Effector CD8-positive, alpha-beta T cell (primary cell): Measurements from ENCODE around the gene ARRDC2.
"Not testable (repeated sequence)": the region's sequence is repeated elsewhere in the genome, so short reads cannot be mapped to it uniquely, and the experiment has no call there.

Experiments used
- DNase-seq: peaks from one replicate; lab custom pipeline; 2025; lab: John Stamatoyannopoulos, UW

The ARRDC2 gene

DNA sequence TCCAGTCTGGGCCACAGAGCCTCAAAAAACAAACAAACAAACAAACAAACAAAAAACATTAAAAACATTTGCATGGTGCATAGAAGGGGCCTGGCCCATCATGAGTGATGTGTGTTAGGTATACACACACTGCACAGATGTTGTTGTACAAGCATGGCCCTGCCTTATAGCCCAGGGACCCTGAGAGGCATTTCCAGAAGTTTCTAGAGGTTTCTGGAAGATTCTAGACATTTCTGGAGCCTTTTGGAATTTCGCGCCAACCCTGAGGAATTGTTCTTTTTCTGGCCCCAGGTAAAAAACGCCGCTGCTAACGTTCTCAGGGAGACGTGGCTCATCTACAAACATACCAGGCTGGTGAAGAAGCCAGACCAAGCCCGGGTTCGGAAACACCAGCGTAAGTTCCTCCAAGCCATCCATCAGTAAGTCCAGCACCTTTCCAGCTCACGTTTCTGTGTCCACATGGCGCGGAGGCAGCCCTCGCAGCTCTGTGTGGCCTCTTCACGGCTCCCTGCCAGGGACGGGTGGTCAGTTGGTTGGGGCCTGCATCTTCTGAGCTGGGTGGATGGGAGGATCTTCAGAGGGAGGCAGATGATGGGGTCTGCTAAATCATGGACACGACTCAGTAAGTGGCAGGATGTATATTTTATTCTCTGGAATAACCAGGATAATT lies 18.4 kb upstream of the ARRDC2 start:
- no peak for DNase-seq

DNA sequence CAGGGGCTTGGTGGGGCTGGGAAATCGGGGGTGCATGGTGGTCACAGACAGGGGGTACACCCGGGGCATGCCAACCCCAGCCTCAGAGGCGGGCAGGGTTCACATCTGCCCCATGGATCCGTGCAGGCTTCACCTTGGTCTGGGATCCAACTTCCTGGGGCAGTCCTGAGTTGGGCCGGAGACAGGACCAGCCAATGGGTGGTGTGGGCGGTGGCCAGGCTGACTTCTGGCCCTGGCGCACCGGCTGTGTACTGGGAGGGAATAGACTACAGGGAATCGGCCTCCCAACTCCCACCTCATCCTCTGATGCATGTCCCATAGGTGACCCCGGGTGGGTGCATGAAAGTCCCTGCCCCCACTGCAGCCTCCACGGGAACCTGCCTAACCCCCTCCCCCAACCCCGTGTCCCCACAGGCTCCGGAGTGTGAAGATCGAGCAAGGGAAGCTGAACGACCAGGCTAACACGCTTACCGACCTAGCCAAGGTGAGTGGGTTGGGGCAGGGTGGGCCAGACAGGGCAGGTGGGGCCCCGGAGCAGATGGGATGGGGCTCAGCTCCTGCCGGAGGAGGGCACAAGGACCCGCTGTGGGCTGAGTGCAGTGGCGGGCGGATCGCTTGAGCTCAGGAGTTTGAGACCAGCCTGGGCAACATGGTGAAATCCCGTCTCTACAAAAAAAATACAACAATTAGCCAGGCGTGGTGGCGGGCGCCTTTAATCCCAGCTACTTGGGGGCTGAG lies 14.7 kb upstream of the ARRDC2 start:
- DNase-seq: no peak

DNA sequence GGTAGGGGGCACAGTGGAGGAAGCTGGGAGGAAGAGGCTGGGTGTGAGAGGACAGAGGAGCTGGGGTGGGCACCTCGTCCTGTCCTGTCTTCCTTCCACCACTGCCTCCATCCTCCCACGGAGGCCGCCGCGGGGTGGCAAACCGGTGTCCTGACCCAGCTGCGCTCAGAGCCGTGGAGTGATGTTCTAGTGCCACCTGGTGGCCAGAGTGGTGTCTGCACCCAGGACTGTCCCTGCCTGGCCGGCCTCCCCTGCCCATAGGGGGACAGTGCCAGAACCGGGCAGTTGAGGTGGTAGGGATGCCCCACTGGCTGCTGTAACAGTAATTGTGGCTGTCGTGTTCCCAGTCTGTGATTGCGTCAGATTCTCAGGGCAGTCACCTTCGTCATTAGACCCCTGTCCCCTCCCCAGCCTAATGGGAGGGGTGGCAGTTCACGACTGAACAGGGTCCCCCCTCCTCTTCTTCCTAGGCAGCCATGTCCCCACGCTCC lies 11.1 kb upstream of the ARRDC2 start:
- peak; percentile 83 for DNase-seq

DNA sequence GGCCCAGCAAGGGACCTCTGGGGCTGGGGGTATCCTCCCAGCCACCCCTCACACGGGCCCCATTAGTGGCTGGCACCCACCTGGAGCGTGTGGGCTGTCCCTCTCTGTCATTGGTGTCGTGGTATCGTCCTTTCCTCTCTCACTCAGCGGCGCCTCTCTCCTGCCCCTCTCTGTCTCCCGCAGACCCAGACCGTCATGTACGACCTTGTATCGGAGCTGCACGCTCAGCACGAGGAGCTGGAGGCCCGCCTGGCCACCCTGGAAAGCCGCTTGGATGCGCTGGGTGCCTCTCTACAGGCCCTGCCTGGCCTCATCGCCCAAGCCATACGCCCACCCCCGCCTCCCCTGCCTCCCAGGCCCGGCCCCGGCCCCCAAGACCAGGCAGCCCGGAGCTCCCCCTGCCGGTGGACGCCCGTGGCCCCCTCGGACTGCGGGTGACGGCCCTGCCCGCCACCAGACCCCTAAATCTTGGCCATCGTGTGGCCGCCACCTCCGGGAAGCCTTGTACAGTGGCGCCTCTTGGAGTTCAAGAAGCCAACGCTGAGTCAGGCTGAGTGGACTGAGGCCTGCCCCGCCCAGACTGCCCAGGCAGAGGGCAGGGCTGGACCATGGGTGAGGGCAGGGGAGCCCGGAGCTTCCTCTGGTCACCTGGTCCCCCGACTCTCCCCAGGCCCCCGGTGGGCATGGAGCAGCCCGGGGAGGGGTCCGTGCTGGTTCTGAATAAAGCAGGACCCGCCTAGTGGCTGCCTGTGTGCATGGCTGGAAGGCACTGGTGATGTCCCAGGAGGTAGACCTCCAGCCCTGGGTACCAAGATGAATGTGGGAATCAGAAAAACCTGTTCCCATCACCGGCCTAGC lies 9.8 kb upstream of the ARRDC2 start:
- DNase-seq: no peak

DNA sequence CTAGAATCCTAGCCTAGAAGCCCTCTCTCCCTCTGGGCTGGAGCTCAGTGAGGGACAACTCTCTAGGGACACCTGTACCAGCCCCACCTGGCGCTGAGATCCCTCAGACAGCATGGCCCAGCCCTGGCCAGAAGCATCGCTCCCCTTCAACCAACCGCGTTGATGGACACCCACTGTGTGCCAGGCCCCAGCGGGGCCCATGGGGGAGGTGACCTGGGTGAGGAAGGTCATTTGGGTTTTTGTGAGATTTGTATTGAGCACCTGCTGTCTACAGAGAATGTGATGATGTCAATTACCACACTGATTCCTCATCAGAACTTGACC lies 9.2 kb upstream of the ARRDC2 start:
- DNase-seq: no peak

DNA sequence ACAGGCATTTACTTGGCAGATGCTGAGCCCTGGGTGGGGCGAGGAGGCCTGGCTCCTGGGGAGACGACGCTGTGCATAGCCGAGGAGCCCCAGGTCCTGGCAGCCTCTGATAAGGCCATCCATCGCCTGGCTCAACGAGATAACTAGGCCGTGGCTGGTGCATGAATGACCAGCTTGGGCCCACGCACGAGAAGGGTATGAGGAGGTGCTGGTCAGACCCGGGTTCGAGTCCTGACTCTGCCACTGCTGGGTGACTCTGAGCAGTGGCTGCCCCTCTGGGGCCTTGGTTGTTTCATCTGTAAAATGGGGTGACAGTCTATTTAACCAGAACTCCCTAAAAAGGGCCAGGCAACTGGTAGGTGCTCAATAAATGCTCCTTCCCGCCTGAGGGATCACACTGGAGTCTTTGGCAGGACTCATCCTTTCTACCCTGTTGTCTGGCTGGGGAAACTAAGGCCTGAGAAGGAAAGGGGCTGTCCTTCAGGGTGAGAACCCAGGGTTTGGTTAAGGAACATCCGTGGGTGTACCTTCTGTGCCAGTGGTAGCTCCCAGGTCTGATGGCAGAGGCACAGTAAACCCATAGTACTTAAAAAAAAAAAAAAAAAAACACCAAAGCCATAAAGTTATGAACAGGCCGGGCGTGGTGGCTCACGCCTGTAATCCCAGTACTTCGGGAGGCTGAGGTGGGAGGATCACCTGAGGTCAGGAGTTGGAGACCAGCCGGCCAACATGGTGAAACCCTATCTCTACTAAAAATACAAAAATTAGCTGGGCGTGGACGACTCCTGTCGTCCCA lies 8.1 kb upstream of the ARRDC2 start:
- DNase-seq: no peak

DNA sequence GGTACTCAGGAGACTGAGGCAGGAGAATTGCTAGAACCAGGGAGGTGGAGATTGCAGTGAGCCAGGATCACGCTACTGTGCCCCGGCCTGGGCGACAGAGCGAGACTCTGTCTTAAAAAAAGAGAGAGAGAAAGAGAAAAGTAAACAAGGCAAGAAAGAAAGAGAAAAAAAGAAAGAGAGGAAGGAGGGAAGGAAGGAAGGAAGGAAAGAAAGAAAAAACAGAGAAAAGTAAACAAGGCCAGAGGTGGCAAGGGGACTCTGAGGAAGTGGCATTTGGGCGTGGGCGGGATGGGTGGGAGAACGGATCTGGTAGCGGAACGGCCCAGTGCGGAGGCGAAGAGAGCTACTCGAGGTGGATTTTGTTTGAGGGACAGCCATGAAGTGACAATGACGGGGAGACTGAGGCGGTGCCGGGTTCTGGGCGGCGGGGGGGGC lies 7.5 kb upstream of the ARRDC2 start:
- DNase-seq: no peak

DNA sequence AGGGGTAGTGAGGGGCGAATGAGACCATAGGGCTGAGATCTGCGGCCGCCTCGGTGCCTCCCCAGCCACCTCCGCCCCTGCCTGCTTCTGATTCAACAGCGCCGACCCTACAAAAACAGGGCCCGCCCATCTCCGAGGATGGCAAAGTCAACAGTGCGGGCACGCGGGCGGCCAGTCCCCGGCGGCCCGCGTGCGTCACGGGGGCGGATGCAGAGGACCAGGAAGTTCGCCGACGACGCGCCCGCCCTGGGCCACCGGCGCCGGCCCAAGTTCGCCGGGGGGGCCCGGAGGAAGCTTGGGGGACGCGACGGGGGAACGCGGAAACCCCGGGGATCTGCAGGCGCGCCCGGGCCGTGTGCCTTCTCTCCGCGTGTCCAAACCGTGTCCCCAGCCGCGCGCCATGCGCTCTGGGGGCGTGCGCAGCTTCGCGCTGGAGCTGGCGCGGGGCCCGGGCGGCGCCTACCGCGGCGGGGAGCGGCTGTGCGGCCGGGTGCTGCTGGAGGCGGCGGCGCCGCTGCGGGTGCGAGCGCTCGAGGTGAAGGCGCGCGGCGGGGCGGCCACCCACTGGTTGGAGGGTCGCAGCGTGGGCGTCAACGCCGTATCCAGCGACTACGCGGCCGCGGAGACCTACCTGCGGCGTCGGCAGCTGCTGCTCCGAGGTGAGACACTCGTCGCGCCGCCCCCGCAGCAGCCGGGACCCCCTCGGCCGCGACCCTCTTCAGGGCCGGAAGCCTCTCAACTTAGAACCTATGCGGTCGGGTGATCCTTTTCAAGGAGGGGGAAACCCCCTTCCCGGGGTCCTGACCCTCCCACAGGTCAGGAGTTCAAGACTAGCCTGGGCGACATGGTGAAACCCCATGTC lies 6.8 kb upstream of the ARRDC2 start:
- DNase-seq: peak; percentile 84

DNA sequence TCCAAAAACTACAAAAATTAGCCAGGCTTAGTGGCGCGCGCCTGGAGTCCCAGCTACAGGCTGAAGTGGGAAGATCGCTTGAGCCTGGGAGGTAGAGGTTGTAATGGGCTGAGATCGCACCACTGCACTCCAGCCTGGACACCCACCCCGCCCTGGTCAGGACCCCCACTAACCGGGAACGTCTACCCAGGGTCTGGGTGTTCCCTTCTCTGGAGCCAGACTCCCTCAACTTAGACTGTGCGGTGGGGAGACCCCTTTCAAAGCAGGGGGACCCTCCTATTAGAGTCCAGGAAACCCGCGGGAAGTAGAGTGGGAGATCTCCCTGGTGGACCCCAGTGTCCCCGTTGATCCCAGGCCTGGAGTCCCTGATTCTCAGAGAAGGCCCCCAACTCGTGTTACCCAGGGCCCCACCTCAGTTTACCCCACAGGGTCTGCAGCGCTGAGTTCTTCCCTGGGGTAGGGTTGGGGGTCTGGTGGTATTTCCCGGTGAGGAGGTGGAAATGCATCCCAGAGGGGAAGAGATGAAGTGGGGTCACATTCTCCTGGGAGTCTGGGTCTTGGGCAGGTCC lies 6.1 kb upstream of the ARRDC2 start:
- no peak for DNase-seq

DNA sequence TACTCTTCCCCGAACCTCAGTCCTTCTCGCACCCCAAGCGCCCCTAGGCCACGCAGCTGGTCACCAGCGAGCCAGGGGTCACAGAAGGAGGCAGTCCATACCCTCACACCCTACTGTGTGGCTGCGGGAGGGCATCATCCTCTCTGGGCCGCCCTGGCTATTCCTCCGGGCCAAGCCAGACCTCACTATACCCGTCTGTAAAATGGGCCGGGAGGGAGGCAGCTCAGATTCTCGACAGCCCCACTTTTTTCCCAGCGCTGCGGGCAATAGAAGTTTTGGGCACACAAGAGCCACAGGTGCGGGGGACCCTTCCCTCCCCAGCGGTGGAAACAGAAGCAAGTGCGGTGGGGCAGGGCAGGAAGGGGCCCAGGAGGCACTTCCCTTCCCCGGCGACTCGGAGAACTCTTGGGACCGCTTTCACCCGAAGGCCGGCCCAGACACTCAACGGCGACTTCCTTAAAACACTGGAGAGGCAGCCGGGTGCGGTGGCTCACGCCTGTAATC lies 5.6 kb upstream of the ARRDC2 start:
- no peak for DNase-seq

DNA sequence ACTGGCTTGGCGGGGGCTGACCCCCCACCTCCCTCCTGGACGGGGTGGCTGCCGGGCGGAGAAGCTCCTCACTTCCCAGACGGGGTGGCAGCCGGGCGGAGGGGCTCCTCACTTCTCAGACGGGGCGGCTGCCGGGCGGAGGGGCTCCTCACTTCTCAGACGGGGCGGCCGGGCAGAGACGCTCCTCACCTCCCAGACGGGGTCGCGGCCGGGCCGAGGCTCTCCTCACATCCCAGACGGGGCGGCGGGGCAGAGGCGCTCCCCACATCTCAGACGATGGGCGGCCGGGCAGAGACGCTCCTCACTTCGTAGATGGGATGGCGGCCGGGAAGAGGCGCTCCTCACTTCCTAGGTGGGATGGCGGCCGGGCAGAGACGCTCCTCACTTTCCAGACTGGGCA lies 2.2 kb upstream of the ARRDC2 start:
- DNase-seq: not testable (repeated sequence)

DNA sequence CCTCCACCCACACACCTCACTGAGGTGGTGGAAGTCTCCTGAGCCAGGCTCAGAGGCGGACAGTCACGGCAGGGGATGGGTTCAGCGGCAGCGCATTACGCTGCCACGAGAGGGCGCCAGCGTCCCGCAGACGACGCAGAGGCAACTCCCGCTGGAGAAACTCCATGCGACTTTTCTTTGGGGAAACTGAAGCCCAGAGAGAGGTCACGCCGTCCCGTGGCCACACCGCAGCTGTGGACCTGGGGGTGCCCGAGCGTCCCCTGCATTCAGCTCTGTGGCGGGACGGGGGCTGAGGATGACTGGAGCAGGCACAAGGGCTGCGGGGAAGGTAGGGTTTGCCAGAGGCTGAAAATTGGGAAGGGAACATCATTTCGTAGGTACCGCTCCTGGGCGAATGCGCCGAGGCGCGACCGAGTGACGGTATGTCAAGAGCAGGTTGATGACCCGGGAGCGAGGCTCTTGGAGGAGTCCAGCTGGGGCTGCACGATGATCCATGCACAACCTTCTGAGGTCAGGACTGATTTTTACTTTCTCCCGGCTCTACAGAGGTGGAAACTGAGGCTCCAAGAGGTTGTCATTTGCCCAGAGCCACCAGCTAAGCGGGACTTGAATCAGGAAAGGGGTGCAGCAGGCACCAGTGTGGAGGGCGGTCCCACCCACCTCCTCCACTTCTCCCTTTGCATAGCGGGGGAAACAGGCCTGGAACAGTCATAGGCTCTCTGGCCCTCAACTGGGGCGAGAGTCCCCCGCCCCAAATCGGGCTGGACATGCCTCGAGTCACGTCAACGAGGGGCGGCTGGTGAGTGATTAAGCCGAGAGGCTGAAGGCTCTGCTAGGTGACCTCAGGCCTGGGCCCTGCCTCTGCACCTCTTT lies 690 bp upstream of the ARRDC2 start:
- DNase-seq: peak; percentile 68

DNA sequence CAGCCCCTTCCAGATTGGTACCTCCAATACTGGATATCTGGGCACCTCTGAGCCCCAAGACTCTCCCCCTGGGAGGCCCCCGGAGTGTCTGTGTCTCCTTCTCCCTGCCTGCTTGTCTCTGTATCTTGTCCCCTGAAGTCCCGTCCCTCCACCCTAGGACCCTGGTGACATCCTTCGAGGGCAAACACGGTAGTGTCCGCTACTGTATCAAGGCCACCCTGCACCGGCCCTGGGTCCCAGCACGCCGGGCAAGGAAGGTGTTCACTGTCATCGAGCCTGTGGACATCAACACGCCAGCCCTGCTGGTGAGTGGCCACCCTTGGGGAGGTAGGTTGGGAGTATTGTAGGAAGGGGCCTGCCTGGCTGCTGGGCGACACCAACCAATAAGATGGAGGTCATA lies 844 bp downstream of the ARRDC2 start:
- DNase-seq: no peak

DNA sequence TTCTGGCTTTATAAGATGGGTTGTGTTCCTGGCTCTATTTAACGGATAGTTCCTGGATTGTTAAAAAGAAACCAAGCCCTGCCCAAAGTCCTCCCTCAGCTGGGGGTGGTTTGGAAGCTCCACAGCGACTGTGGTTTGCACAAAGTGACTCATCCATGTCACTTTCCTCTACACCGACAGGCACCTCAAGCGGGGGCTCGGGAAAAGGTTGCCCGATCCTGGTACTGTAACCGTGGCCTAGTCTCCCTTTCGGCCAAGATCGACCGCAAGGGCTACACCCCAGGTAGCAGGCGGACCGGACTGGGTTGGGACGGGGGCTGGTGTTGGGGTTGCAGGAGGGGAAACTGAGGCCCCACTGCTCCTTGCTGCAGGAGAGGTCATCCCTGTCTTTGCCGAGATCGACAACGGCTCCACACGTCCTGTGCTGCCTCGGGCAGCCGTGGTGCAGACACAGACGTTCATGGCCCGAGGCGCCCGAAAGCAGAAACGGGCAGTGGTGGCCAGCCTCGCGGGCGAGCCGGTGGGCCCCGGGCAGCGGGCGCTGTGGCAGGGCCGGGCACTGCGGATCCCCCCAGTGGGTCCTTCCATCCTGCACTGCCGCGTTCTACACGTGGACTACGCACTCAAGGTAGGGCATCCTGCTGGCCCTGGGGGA lies 1.6 kb downstream of the ARRDC2 start:
- DNase-seq: no peak

DNA sequence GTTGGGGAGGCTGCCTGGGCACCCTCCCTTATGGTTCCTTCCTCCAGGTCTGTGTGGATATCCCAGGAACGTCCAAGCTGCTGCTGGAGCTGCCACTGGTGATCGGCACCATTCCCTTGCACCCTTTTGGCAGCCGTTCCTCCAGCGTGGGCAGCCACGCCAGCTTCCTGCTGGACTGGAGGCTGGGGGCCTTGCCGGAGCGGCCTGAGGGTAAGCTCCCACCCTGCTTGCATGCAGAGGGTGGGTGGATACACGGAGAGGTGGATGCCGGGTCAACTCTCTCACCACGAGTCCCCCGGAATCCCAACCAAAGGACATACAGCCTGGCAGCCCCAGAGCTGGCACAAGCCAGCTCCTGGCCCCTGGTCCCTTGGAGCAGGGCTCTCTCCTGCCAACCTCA lies 2.2 kb downstream of the ARRDC2 start:
- no peak for DNase-seq

DNA sequence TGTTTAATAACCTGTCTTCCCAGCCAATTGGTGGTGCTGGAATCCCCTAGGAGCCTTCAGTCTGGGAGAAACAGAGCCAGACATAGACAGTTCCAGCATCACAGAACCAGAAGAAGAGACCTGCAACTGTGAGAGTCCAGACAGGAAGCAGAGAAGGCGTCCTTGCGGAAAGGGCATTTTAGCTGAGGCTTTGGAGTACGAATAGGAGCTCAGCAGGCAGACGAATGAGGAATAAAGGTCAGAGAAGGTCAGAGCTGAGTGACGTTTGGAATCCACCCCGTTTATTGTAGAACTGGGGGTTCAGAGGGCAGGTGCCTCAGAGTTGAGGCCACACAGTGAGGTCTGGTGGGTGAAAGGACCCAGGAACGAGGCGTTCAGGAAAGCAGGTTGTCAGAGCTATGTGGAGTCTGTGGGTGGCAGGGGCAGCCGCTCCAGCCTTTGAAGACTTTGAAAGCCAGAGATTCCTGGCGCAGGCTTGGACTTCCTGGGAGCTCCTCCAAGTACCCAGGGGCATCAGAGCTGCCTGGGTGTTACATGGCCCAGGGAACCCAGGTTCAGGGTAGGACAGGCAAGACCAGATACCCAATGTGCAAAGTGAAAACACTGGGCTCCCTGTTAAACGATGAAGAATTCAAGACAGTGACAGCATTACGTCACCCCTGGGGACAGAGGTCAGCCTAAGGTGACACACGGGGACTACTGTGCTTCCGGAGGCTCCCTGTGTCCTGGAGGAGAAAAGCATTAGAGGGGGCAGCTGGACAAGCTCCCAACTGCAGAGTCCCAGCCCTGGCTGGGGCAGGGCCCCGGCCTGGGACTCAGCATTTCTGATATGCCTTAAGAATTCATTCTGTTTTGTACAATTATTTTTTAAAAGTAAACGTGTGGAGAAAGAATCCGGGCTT lies 5.5 kb downstream of the ARRDC2 start:
- DNase-seq: no peak

DNA sequence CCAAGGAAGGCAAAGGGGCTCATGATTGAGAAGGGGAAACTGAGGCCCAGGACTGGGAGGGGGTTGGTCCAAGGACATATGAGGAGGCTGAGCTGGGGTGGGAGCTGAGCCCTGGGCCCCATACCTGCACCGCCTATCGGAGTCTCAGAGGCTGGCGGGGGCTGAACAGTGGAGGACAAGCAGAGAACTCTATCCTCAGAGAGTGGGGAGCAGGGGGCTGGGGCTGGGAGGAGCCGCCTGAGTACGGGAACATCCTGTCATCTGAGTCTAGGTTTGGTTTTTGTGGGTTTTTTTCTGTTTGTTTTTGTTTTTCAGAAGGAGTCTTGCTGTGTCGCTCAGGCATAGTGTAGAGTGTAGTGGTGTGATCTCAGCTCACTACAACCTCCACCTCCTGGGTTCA lies 6.2 kb downstream of the ARRDC2 start:
- peak; percentile 37 for DNase-seq
